IPS DF 4.7 (cell line): Measurements from ENCODE around the gene KCP.

ENCODE experiments used
- DNase-seq: peaks from one replicate; pipeline ENCODE4 v3.0.0-alpha.2; 2013; ENCODE audit warnings: low spot score; ENCODE audit errors: extremely low read depth

The KCP gene

DNA sequence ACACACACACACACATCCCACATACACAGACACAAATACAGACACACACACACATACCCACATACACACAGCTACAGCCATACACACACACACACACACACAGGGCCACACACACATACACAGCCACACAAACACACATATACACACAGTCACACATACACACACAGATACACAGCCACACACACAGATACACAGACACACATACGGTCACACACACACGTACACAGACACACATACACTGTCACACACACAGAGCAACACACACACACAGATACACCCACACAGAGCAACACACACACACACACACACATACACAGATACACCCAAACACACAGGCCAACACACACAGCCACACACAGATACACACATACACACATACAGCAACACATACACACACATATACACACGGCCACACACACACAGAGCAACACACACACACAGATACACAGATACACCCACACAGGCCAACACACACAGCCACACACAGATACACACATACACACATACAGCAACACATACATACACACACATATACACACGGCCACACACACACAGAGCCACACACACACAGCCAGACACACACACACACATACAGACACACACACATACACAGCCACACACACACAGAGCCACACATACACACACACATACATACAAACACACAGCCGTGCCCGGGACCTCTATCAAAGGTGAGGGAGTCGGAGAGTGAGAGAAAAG lies 22.3 kb downstream of the KCP start:
- DNase-seq = no peak

DNA sequence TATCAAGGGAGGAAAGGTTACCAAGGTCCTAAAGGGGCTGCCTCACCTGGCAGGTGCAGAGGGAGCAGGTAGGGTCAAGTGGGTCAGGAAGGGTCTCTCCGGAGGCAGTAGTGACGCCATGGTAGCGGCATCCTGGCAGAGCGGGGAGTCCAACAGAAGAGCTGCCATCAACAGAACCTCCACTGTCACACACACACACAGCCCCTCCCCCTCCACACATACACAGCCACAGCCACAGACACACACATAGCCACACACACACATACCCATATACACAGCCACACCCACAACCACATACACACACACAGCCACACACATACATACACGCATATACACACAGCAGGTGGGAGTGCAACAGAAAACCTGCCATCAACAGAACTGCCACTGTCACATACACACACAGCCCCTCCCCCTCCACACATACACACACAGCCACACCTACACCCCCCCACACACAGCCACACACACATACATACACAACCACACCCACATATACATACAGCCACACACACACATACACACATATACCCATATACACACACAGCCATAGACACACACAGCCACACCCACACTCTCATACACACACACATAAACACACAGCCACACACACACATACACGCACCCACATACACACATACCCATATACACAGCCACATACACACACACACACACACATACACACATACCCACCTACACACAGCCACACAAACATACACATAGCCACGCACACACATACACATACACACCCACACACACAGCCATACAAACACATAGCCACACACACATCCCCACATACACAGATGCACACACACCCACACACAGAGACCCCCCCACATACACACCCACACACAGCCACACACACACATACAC lies 23.1 kb downstream of the KCP start:
- no peak for DNase-seq

DNA sequence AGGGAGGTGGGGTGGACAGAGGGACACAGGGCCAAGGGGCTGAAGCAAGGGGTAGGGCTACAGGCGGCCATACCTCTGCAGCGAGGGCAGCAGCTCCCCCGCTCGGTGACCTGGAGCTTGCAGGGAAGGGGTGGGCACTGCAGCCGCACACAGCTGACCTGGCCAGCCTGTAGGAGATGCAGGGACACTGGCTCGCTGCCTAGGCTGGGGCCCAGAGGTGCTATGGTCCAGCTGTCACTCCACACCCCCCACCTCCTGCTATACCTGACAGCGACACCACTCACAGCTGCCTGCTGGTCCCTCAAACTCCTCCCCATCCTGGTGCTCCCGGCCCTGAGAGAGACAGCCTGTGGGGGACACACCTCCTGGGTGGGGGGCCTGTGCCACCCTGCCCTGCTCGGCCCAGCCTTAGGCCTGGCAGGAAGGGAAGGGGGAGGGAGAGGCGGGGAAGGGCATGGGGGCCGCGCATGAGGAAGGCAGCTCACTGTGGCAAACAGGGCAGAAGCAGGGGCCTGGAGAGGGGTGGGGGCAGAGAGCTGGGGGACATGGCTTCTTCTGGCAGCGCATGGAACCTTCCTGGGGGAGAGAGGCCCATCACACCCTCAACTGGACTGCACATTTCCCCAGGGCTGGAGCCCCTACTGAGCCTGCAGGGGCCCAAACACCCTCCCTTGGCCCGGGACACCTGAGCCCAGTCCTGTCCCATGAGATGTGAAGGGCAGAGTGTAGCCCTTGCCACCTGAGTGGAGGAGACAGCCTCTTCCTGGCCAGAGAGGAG lies 23.9 kb downstream of the KCP start:
- DNase-seq = no peak

DNA sequence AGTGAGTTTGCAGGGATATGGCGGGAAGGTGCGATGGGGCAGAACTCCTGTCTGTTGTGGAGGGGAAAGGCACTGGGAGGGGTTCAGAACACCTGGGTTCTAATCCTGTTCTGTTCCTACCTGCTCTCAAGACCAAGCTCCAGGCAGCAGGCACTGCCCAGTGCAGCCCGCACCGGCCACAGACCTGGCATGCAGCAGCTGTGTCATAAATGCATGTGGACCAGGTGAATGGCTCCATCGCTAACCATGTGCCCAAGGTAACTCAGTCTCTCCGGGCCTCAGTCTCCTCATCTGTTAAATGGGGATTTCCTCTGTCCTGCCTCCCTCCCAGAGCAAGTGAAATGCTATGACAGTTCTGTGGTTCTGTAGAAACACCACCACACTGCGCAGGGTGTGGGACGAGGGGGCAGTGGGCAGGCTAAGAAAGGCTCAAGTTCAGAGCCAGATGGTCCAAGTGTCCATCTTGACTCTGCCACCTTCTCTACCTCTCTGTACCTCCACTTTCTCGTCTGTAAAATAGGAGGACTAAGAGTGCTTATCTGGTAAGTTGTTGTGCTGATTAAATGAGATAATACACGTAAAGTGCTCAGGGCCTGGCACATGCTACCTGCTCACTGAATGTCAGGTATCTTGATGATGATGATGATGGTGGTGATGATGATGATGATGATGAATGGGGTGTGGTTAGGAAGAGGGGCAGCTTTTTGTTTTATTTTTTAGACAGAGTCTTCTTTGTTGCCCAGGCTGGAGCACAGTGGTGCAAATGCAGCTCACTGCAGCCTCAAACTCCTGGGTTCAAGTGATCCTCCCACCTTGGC lies 24.9 kb downstream of the KCP start:
- DNase-seq = no peak

DNA sequence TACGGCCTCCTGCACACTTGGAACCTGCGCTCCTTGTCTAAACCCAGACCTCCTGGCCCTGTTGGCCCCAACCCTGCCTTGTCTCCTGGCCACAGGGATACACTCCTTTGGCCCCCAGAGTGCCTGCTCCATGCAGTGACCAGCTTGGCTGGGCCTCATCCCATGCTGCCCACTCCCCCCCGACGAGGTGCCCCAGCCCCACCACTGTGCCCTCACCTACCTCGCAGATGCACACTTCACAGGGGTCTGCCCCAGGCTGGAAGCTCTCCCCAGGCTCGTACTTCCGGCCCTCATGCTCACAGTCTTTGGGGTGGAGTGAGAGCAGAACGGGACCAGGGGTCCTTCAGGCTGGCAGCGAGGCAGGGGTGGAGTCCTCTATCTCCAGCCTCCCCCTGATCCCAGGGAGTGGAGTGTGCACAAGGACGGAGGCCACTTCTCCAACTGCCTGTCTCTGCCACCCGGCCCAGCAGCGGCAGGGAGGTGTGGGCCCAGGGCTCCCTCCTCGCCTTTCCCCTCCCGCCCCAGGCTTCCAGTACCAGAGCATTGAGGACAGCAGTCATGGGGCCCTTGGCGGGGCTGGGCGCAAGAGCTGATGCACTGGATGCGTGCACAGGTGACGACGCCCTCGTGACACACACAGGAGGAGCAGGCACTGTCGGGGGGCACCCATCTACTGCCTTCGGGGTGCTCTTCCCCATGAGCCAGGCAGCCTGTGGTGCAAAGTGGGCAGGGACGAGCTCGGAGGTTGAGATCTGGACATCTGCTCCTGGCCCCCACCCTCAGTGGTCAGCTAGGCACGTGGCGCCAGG lies 25.7 kb downstream of the KCP start:
- DNase-seq = no peak

DNA sequence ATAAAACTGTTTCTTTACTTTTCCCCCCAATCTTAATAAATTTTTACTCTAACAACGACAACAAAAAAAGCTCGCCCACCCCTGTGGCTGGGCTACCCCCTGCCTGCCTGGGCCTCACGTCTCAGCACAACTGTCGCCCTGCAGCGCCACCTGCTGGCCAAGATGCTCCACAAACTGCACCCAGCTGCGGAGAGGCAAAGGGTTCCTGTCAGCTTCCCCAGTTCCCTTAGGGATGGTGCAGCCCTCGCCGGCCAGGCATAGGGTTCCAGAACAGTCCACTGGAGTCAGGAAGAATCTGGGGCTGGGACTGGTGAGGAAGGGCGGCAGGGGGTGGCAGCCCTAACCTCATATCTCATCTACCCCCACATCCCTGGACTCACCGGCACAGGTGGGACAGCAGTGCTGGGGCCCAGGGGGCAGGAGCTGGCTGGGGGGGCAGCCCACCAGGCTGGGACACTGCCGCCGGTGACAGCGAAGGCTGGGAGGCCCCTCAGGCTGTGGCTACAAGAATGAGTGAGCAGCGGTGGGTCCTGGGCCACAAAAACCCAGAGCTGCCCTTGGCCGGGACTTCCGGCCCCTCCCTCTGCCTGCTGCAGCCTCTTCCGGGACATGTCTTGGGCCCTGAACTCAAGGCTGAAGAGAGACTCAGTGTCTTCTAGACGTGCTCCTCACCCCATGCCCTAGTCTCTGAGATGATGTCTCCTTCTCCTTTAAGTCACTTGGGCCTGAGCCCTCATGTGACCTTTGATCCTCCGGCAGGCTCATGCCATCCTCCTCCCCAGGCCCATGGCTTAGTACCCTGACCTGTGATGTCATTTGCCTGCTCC lies 26.7 kb downstream of the KCP start:
- DNase-seq = no peak

DNA sequence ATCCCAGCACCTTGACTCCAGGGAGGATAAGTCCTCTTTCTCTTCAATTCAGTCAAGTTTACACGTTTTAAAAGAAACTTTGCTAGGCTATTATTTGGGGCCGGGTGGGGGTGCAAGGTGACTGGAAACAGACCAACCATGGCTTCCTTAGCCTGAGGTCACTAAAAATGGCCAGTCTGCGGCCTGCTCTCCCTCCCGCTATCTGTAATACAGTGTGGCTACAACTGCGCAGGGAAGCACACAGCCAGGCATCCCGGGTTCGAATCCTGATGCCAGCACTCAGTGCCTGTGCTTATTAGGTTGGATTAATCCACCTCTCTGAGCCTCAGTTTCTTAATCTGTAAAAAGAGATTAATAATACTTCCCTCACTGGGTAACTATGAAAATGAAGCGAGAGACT lies 28.4 kb downstream of the KCP start:
- DNase-seq = no peak

DNA sequence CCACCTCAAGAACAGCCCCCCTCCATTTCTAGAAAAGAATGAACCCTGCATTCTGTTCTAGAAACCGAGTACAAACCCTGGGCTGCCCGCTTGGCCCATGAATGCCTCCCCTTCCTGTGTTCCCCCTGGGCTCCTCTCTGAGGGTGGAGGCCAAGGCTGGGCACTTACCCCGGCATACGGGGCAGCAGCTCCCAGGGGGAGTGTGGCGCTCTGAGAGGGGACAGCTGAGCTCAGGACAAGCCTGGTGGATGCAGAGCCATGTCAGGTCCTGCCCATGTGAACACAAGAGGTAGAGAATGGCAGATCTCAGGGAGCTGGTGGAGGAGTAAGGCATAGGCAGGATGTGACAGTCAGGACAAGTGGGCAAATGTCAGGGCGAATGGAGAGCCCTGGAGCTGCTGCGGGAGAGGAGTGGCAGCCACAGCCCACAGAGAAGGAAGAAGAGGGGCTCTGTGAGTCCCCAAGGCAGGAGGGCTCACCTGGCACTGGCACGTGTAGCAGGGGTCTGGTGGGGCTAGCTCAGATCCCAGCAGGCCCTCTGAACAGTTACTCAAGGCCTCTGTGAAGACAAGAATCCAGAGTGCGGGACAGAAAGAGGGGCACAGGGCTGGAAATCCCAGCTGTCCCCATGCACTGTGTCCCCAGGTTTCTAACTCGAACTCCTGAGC lies 28.9 kb downstream of the KCP start:
- DNase-seq = no peak

DNA sequence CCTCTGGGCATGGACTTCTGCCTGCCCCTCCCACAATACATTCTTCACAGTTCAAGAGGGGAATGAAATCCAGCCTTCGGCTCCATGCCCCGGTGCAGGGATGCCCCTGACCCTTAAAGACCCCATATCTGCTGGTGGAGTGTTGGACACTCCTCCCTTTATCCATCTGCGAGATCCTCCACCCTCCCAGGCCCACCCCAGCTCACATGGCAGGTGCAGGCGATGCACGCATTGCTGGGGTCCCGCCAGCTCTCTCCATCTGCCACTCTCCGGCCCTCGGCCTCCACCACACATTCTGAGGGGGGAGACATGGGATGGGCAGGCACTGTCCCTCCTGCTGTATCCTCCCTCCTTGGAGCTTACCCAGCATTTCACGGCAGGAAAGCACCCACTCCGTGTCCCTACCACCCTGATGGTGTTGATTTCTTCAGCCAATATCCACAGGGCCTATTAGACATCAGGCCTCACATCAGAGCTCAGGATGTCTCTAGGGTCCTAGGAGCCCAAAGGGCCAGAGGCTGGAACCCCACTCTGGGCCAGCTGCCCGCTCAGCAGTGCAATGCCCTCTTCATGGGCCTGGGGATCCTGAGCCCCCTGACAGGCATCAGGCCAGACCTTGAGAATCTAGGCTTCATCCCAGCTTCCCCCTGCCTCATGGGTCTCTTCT lies 29.6 kb downstream of the KCP start:
- no peak for DNase-seq

DNA sequence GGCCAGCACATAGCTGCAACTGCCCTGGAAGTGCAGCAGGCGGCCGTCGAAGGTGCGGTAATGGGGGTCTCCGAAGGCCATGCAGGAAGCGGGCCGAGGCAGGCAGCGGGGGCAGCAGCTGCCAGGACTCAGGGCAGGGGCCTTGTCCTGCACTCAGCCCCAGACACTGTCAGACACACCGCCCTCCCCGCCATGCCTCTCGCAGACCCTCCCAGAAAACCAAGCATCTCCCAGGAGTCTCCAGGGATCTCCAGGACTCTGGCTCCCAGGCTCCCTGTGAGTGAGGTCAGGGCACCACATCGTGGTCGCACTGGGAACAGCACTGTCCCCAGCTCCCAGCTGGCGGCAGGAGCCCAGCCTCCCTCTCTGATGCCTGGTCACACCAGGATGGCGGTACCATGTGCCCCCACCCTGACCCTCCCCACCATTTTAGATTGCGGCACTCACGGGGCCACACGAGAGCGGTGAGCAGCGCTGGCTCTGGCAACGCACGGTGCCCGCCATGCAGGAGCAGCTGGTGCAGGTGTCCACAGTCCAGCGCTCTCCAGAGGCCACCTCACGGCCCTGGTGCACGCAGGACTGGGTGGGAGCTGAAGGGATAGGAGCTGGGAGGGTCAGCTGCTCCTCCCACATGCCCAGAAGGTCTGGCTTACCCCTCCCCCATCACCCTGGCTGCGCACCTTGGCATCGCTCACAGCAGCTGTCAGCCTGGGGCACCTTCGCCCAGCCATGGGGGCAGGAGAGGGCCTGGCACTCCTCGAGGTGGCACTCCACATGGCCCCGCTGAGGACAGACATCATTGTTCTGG lies 30.4 kb downstream of the KCP start:
- DNase-seq = no peak

DNA sequence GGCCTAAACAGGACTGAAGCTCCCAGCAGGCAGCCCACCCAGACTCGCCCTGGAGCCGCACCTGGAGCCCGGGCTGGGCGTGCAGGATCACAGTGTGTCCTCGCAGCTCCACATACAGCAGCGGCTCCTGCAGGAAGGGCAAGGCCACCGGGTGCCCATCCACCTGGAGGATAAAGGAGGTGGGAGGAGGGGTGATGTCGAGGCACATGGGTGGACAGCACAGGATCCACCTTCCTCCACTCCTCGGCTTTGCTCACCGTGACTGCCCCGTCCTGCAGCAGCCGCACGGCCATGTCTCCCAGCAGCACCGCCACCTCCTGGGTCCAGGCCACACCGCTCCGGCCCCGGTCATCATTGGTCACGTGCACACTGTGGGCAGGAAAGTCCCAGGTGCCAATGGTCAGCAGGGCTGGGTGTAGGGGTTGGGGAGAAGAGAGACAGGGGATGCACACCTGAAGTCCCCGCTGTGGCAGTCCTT lies 31.0 kb downstream of the KCP start:
- DNase-seq = no peak

DNA sequence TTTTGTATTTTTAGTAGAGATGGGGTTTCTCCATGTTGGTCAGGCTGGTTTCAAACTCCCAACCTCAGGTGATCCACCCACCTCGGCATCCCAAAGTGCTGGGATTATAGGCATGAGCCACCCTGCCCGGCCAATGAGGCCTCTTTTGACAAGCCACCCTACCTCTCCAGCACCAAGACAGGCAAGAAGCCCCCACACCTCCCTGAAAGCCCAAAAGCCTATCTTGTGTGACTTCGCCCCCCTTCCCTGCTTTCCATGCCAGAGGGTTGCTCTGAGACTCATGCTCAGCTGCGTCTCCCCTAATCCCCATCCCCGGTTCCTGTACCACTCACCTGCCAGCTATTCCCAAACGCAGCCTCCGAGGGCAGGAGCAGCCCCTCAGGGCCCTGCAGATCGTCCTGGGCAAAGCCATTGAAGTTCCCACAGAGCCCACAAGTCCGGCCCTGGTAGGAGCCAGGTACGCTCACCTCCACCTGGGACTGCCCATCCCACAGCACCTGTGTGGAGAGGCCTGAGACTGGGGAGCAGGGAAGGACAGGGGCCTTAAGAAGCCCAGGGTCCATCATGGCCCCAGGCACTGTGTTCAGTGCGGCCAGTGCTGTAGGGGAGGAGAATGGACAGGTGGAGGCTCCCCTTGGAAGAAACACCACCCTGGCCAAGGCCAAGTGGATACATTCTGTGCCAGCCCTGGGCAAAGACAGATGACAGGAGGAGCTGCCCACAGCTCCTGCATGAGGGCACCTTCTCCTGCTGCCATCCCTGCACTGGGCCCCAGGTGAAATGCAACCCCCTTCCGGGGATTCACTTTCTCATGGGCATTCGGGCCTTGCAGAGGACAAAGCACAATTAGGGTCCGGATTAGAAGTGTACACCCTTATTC lies 32.0 kb downstream of the KCP start:
- DNase-seq = no peak

DNA sequence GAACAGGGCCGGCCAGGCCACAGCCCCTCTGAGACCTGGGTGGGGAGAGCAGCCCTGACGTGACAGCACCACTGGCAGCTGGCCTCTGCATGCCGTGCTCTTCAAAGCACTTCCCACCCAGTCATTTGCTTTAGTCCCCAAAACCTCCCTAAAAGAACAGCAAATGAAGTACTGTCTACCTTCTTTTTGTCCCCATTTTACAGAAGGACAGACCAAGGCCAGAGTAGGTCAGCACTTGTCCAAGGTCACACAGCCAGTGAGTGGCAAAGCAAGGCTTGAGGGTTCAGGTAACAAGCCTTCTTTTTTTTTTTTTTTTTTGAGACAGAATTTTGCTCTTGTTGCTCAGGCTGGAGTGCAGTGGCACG lies 32.8 kb downstream of the KCP start:
- no peak for DNase-seq

DNA sequence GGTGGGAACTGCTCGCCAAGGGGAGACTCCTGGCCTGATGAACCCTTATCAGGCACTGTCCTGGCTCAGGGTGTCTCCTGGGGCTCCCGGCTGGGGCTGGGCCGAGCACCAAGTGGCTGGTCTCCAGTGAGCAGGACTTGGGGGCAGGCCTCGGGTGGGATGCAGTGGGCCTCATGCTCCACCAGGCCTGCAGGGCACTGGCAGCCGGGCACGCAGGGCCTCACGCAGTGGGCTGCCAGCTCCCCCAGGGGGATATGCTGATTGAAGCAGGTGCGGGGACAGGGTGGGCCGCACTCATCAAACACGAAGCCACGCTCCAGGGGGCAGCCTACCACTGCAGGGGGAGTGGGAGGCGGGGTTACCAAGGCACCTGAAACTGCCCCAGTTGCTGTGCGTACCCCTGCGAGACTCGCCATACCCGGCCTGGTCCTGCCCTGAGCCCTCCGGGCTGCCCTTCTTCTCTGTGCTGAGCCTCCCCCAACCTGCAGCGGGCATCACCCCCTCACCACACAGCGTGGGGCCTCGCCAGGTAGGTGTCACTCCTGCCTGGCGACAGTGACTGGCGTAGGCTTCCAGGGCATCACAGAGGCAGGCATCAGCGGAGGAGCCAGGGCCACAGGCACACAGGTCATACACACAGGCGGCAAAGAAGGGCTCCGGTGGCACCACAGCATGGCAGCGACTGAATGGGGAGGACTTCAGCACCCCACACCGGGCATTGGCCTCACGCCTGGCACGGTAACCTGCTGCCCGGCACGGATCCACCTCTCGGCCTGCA lies 33.3 kb downstream of the KCP start:
- DNase-seq = no peak

DNA sequence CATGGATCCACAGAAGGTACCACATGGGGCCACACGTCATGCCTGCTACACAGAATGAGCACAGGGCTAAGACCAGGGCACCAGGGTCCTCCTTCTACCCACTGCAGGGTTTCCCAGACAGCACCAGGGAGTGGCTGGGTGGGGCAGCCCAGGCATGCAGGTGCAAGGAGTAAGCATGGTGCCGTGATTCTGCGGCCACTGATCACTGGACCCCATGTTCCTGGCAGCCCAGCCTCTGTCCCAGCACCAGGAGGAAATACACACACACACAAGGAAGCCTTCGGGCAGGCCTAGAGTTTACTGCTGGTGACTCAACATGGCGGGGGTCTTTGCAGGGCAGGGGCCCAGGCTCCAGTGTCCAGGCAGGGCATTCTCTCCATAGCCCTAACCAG lies 33.9 kb downstream of the KCP start:
- no peak for DNase-seq

DNA sequence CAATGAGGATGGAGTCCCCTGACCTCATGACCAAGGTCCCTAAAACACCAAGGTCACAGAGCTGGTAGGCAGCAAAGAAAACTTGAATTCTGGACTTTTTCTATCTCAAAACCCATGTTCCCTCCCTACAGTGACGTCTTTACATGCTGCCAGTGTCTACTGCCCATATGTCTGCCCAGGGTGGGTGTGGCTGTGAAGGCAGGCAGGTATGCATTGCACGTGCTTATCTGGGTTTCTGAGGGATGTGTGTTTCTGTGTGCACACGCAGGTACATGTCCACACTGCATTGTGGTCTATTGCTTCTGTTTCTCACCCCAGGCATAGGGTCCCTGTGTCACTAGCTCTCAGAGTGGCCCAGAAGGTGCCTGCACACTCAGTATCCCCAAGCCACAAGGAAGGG lies 34.4 kb downstream of the KCP start:
- no peak for DNase-seq
